Common myeloid progenitor, CD34-positive (primary cell): Measurements from ENCODE around the gene MYH7.

Experiments
- CTCF ChIA-PET: fragments of 350-600 bp; sonication (Branson Sonifier 250); formaldehyde crosslinking; loops from one replicate; lab custom pipeline; 2021; ENCODE audit warnings: antibody characterized with exemption; lab: Charles Lee
- POLR2A ChIA-PET: fragments of 350-600 bp; sonication (Branson Sonifier 250); formaldehyde crosslinking; loops from one replicate; lab custom pipeline; 2021; ENCODE audit warnings: antibody characterized with exemption; lab: Charles Lee
- DNase-seq, 3 donors: peaks; one replicate each; pipeline versions ENCODE4 v3.0.0 to v3.0.0-alpha.2; 2013
- H3K27ac ChIP-seq, 2 experiments: 1 replicate in 1 of 2; 2 replicates in 1 of 2; pipeline ENCODE4 v1.7.0; 2013; ENCODE audit warnings: inconsistent platforms in 2 of 2, low read length in 2 of 2, mild to moderate bottlenecking in 2 of 2, low read depth in 1 of 2, moderate library complexity in 1 of 2; ENCODE audit not compliant: severe bottlenecking in 2 of 2, insufficient read depth in 1 of 2, poor library complexity in 1 of 2
- H3K27me3 ChIP-seq, 5 experiments: replicated peaks in 2 of 5; 1 replicate in 3 of 5; 2 replicates in 2 of 5; pipeline versions ENCODE4 v1.6.1 to v1.7.0; 2013; ENCODE audit warnings: low read length in 4 of 5, mild to moderate bottlenecking in 2 of 5, moderate library complexity in 2 of 5, inconsistent platforms in 1 of 5; ENCODE audit not compliant: insufficient read depth in 5 of 5, control insufficient read depth in 4 of 5
- H3K36me3 ChIP-seq, 4 experiments: 1 replicate in 2 of 4; 2 replicates in 2 of 4; pipeline versions ENCODE4 v1.6.1 to v1.7.0; 2013; ENCODE audit warnings: low read length in 3 of 4, control low read depth in 1 of 4, mild to moderate bottlenecking in 1 of 4; ENCODE audit not compliant: control insufficient read depth in 4 of 4, insufficient read depth in 4 of 4
- H3K4me1 ChIP-seq, 4 experiments: 1 replicate in 3 of 4; 2 replicates in 1 of 4; pipeline versions ENCODE4 v1.6.1 to v1.7.1; 2013; ENCODE audit warnings: low read length in 3 of 4, mild to moderate bottlenecking in 3 of 4, control low read depth in 1 of 4, inconsistent platforms in 1 of 4, moderate library complexity in 1 of 4; ENCODE audit not compliant: control insufficient read depth in 4 of 4, insufficient read depth in 4 of 4; ENCODE audit errors: control extremely low read depth in 1 of 4
- H3K4me3 ChIP-seq, 7 experiments: 1 replicate in 4 of 7; 2 replicates in 3 of 7; pipeline versions ENCODE4 v1.5.1 to v1.7.0; 2013; ENCODE audit warnings: mild to moderate bottlenecking in 7 of 7, low read length in 6 of 7, moderate library complexity in 6 of 7, inconsistent platforms in 2 of 7, low read depth in 2 of 7, control low read depth in 1 of 7; ENCODE audit not compliant: insufficient read depth in 4 of 7, control insufficient read depth in 1 of 7; ENCODE audit errors: extremely low read depth in 1 of 7
- H3K9me3 ChIP-seq, 5 experiments: 1 replicate in 4 of 5; 2 replicates in 1 of 5; pipeline versions ENCODE4 v1.6.1 to v1.7.1; 2013; ENCODE audit warnings: low read length in 4 of 5, mild to moderate bottlenecking in 2 of 5, inconsistent platforms in 1 of 5, low read depth in 1 of 5, moderate library complexity in 1 of 5; ENCODE audit not compliant: control insufficient read depth in 4 of 5, insufficient read depth in 2 of 5; ENCODE audit errors: control extremely low read depth in 1 of 5
- WGBS: methylation state at CpG from one replicate; pipeline ENCODE4 v1.1.5; 2013; ENCODE audit not compliant: insufficient coverage; 5-methylcytosine and 5-hydroxymethylcytosine counted together

The MYH7 gene

DNA sequence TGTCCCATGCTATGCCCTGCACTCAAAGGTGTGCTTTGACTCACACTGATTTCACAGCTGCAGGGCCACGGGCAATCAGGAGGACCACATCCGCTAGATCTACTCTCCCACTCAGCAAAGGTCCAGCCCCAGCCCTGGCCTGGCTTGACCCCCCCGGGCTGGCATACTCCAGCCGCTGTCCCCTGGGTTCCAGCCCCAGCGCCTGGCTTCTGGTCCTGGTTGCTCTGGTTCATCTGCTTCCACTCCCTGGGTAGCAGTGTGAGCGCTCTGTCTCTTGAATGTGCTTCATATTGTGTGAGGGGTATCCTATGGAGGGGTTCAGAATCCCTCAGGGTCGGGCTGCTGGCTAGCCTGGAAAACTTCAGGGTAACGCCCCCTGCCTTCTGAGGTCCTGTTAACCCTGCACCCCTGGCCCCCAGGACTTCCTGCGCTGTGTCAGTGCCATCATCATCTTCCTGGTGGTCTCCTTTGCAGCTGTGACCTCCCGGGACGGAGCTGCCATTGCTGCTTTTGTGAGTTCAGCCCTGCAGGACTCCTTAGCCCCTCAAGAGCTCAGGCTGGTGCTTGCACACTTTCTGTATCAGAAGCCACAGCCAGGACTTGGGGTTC lies 56.7 kb downstream of the MYH7 start:
- Histone ChIP-seq H3K4me3 (no peak overlapping the region), H3K27me3 (peaks cover 0 to 3% (median 0%) of the 10 kb centered on the region in 5 experiments), H3K27ac (no peak overlapping the region), H3K36me3 (no peaks in the 10 kb centered on the region), H3K4me1 (peaks cover 0 to 24% (median 9%) of the 10 kb centered on the region in 4 experiments), H3K9me3 (no peaks in the 10 kb centered on the region)
- ChIA-PET POLR2A (no interaction called here), CTCF (interaction anchor here (1.1 to 9.0 kb wide), 11 partner anchors 10 to 259 kb away, joined by 3 to 108 read pairs (median 27); partner anchors contain the start of genes PABPN1 and SLC22A17)
- 86% methylated on average over 9 of the region's 11 CpGs for WGBS
- DNase-seq: no peak

- H3K4me3 ChIP-seq: no peak overlapping the region
- POLR2A ChIA-PET: no interaction called here
- peaks cover 0 to 3% (median 0%) of the 10 kb centered on the region in 5 experiments for H3K27me3 ChIP-seq
- CTCF ChIA-PET: interaction anchor here (0.6 to 9.0 kb wide), 9 partner anchors 9 to 113 kb away, joined by 3 to 108 read pairs (median 4); partner anchors contain the start of gene PABPN1
- WGBS: 87% methylated on average over 8 of the region's 14 CpGs
- no peaks in the 10 kb centered on the region for H3K9me3 ChIP-seq
- DNase-seq: peak; percentile 36 to 69 (median 56)
- peaks cover 0 to 21% (median 9%) of the 10 kb centered on the region in 4 experiments for H3K4me1 ChIP-seq
- H3K27ac ChIP-seq: no peak overlapping the region
- H3K36me3 ChIP-seq: no peaks in the 10 kb centered on the region
Observed at GRCh38 chr14:23377573-23378563, 57.6 kb downstream of the MYH7 start.

DNA sequence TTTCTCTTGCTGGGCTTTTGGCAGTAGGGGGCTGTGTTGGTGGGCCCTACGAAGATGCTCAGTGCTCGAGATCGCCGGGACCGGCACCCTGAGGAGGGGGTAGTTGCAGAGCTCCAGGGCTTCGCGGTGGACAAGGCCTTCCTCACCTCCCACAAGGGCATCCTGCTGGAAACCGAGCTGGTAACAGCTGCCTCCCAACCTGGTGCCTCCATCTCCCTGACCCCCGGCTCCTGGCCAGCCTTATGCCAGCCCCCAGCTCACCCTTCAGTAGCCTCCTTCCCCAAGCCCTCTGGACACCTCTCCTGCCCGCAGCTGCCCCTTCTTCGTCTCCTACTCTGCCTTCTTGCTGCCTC lies 58.3 kb downstream of the MYH7 start:
- Histone ChIP-seq H3K9me3 (no peaks in the 10 kb centered on the region), H3K27ac (no peak overlapping the region), H3K4me3 (no peak overlapping the region), H3K4me1 (peaks cover 0 to 15% (median 5%) of the 10 kb centered on the region in 4 experiments), H3K27me3 (peaks cover 0 to 3% (median 0%) of the 10 kb centered on the region in 5 experiments), H3K36me3 (no peaks in the 10 kb centered on the region)
- CTCF ChIA-PET: interaction anchor here (0.6 to 9.0 kb wide), 9 partner anchors 9 to 113 kb away, joined by 3 to 108 read pairs (median 3); partner anchors contain the start of genes PABPN1 and SLC22A17
- POLR2A ChIA-PET: no interaction called here
- no peak for DNase-seq
- WGBS: 92% methylated on average over 9 of the region's 11 CpGs

DNA sequence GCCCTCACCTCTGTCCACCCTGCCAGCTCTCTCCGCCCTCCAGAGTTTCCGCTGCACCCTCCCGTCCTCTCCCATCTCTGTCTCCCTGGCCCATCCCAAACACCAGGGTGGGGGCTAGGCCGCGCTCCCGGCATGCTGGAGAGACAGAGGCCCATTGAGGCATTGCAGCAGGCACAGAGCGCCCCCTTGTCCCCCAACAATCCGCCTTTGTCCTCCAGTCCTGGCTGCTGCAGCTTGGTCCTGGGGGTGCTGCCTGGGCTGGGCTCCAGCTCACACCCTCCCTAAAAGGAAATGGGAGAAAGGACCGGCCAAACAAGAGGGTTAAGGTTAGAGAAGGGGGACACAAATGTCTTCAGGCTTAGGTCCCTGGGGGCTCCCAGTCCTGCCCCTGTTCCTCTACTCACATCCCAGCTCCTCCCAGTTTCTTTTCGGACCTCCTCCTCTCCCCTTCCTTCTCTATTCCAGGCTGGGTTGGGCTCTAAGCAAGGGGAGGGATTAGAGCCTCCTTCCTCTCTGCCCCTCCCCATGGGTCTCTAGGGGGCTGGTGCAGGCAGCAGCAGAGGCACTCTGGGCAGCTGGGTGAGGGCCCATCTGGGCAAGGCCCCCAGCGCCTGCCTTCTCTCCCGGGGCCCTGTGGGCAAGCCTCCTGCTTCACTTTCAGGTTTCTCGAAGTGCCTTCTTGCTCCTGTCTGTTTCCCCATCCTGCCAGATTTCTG lies 58.8 kb downstream of the MYH7 start, which contains the start of gene CMTM5:
Gene CMTM5, plus strand, starts transcription at position 565 of the 716 bp plus-strand sequence. CDS start 206 bp downstream, outside the sequence.
- no peak within 1 kb of the TSS for H3K4me3 ChIP-seq
- peaks cover 0 to 3% (median 0%) of the 10 kb centered on the region in 5 experiments for H3K27me3 ChIP-seq
- H3K9me3 ChIP-seq: no peaks in the 10 kb centered on the region
- no peak for DNase-seq
- ChIA-PET CTCF (interaction anchor here (1.1 to 9.0 kb wide), 8 partner anchors 8 to 112 kb away, joined by 3 to 108 read pairs (median 4); partner anchors contain the start of genes PABPN1 and SLC22A17), POLR2A (no interaction called here)
- WGBS: 85% methylated on average over 12 of the region's 13 CpGs
- no peak within 1 kb of the TSS for H3K27ac ChIP-seq
- H3K36me3 ChIP-seq: no peaks in the 10 kb centered on the region
- H3K4me1 ChIP-seq: peaks cover 0 to 12% (median 4%) of the 10 kb centered on the region in 4 experiments

- no peaks in the 10 kb centered on the region for H3K36me3 ChIP-seq
- DNase-seq: no peak
- CTCF ChIA-PET: interaction anchor here (1.2 to 9.0 kb wide), 5 partner anchors 9 to 75 kb away, joined by 3 to 108 read pairs (median 4); no protein-coding TSS in a partner anchor
- H3K9me3 ChIP-seq: no peaks in the 10 kb centered on the region
- H3K4me1 ChIP-seq: peaks cover 0 to 12% (median 4%) of the 10 kb centered on the region in 4 experiments
- POLR2A ChIA-PET: no interaction called here
- peaks cover 0 to 4% (median 0%) of the 10 kb centered on the region in 5 experiments for H3K27me3 ChIP-seq
- no peak overlapping the region for H3K4me3 ChIP-seq
- WGBS: 91% methylated on average over 18 of the region's 21 CpGs
- H3K27ac ChIP-seq: no peak overlapping the region
Observed at GRCh38 chr14:23375527-23376251, 59.8 kb downstream of the MYH7 start.

GRCh38 chr14:23373041-23373440 lies 62.4 kb downstream of the MYH7 start:
- no peaks in the 10 kb centered on the region for H3K36me3 ChIP-seq
- 90% methylated on average over 3 of the region's 3 CpGs for WGBS
- POLR2A ChIA-PET: no interaction called here

More at GRCh38 chr14:23373041-23373440, 62.4 kb downstream of the MYH7 start:
- CTCF ChIA-PET: interaction anchor here (1.0 to 3.8 kb wide), 3 partner anchors 12 to 84 kb away, joined by 3 to 19 read pairs (median 3); no protein-coding TSS in a partner anchor
- H3K4me3 ChIP-seq: no peak overlapping the region
- no peak overlapping the region for H3K27ac ChIP-seq
- H3K27me3 ChIP-seq: peaks cover 0 to 6% (median 2%) of the 10 kb centered on the region in 5 experiments
- no peaks in the 10 kb centered on the region for H3K9me3 ChIP-seq
- no peak for DNase-seq
- H3K4me1 ChIP-seq: peaks cover 0 to 9% (median 4%) of the 10 kb centered on the region in 4 experiments
